ENCODE measurements around the gene SSTR4.
"Not testable (repeated sequence)": the region's sequence is repeated elsewhere in the genome, so short reads cannot be mapped to it uniquely, and the experiment has no call there.

SSTR4 gene

GRCh38 chr20:23034721-23035671 lies at the start of gene SSTR4:
Gene SSTR4, plus strand, starts transcription at chr20:23035312. Its CDS starts 172 bp downstream, at chr20:23035484.
- DNase-seq = no peak

- DNase-seq = no peak
Observed at GRCh38 chr20:22986601-22987000, 48.5 kb upstream of the SSTR4 start.

GRCh38 chr20:22991424-22991823 lies 43.7 kb upstream of the SSTR4 start:
- not testable (repeated sequence) for DNase-seq

- DNase-seq = no peak
Observed at GRCh38 chr20:22993823-22994222, 41.3 kb upstream of the SSTR4 start.

- no peak for DNase-seq
Observed at GRCh38 chr20:22995923-22996322, 39.2 kb upstream of the SSTR4 start.

- DNase-seq = no peak
Observed at GRCh38 chr20:22998476-22998875, 36.6 kb upstream of the SSTR4 start.

- DNase-seq = no peak
Observed at GRCh38 chr20:22999756-23000155, 35.4 kb upstream of the SSTR4 start.

GRCh38 chr20:23000232-23000947 lies 34.7 kb upstream of the SSTR4 start:
- DNase-seq = no peak

GRCh38 chr20:23002276-23002675 lies 32.8 kb upstream of the SSTR4 start:
- DNase-seq = no peak

- DNase-seq = no peak
Observed at GRCh38 chr20:23003077-23003635, 32.0 kb upstream of the SSTR4 start.

- no peak for DNase-seq
Observed at GRCh38 chr20:23003881-23004460, 31.1 kb upstream of the SSTR4 start.

- DNase-seq = no peak
Observed at GRCh38 chr20:23005776-23006175, 29.3 kb upstream of the SSTR4 start.

GRCh38 chr20:23007462-23007861 lies 27.6 kb upstream of the SSTR4 start:
- no peak for DNase-seq

- DNase-seq = no peak
Observed at GRCh38 chr20:23007886-23008655, 27.0 kb upstream of the SSTR4 start.

GRCh38 chr20:23008667-23009066 lies 26.4 kb upstream of the SSTR4 start:
- DNase-seq = no peak

- no peak for DNase-seq
Observed at GRCh38 chr20:23009636-23010035, 25.5 kb upstream of the SSTR4 start.

- DNase-seq = no peak
Observed at GRCh38 chr20:23010096-23010495, 25.0 kb upstream of the SSTR4 start.

GRCh38 chr20:23011008-23011721 lies 23.9 kb upstream of the SSTR4 start:
- no peak for DNase-seq

- no peak for DNase-seq
Observed at GRCh38 chr20:23013429-23013828, 21.7 kb upstream of the SSTR4 start.

GRCh38 chr20:23017516-23017915 lies 17.6 kb upstream of the SSTR4 start:
- no peak for DNase-seq

- no peak for DNase-seq
Observed at GRCh38 chr20:23018432-23018831, 16.7 kb upstream of the SSTR4 start.

GRCh38 chr20:23018941-23019340 lies 16.2 kb upstream of the SSTR4 start:
- DNase-seq = no peak

Data from NCI-H510A treated with DMSO at 0.1 percent for 48 hours (cell line).